MM.1S (cell line): ENCODE data around the gene NR6A1.

Experiments used
- CTCF ChIP-seq: fragments of 300-600 bp; sonication (generic); IDR thresholded peaks from 2 replicates; pipeline ENCODE4 v1.5.1; 2016; ENCODE audit warnings: antibody characterized with exemption, low read length, mixed read lengths
- EZH2 ChIP-seq: fragments of 300-600 bp; sonication (generic); optimal IDR thresholded peaks from 2 replicates; pipeline ENCODE3; 2017; ENCODE audit warnings: low read depth, mild to moderate bottlenecking, antibody characterized with exemption, low read length, mixed read lengths
- EZH2phosphoT487 ChIP-seq: fragments of 300-600 bp; sonication (generic); IDR thresholded peaks from 2 replicates; pipeline ENCODE4 v1.6.1; 2018; ENCODE audit warnings: antibody characterized with exemption, low read length

GRCh38 chr9:124527781-124528180 lies 243.3 kb downstream of the NR6A1 start:
- TF ChIP-seq CTCF (no peak), EZH2 (no peak), EZH2phosphoT487 (no peak)
